Right lung (tissue), 5 donors: ENCODE data around the gene SLC13A5. TPM values are rescaled to one million over a fixed set of nuclear protein-coding genes. Genes with fewer than 3 reads are reported as not detected.
"Not testable (repeated sequence)": the region's sequence is repeated elsewhere in the genome, so short reads cannot be mapped to it uniquely, and the experiment has no call there.

Experiments used
- DNase-seq, 2 donors: peaks; one replicate each; pipeline ENCODE4 v3.0.0-alpha.2; 2013
- polyA plus RNA-seq, 5 donors: library from polyadenylated mRNA; unstranded; fragments of 120-200 nt; gene quantifications; one replicate each; pipeline versions ENCODE4 v1.2.1 to v1.2.3, GENCODE V29; 2013; ENCODE audit warnings: inconsistent platforms in 1 of 5, low replicate concordance in 1 of 5; ENCODE audit not compliant: insufficient read length in 5 of 5, insufficient read depth in 1 of 5

The SLC13A5 gene
- polyA plus RNA-seq, 5 donors: 0.20 to 1.1 (median 0.41) TPM

GRCh38 chr17:6666077-6666521 is 47.1 kb downstream of the SLC13A5 start:
- peak; percentile 59 to 74 for DNase-seq

- not testable (repeated sequence) for DNase-seq
Observed at GRCh38 chr17:6663200-6663599, 50.0 kb downstream of the SLC13A5 start.

- no peak for DNase-seq
Observed at GRCh38 chr17:6661464-6661848, 51.7 kb downstream of the SLC13A5 start.

- no peak for DNase-seq
Observed at GRCh38 chr17:6660805-6661463, 52.2 kb downstream of the SLC13A5 start.

GRCh38 chr17:6660101-6660500 is 53.1 kb downstream of the SLC13A5 start:
- no peak for DNase-seq

- not testable (repeated sequence) for DNase-seq
Observed at GRCh38 chr17:6658411-6658810, 54.8 kb downstream of the SLC13A5 start.

GRCh38 chr17:6657633-6658287 is 55.4 kb downstream of the SLC13A5 start:
- DNase-seq: no peak

- not testable (repeated sequence) for DNase-seq
Observed at GRCh38 chr17:6656797-6657632, 56.2 kb downstream of the SLC13A5 start.

- not testable (repeated sequence) for DNase-seq
Observed at GRCh38 chr17:6655732-6656361, 57.3 kb downstream of the SLC13A5 start.

GRCh38 chr17:6654841-6655731 is 58.1 kb downstream of the SLC13A5 start:
- no peak for DNase-seq

GRCh38 chr17:6651919-6652452 is 61.2 kb downstream of the SLC13A5 start:
- DNase-seq: peak; percentile 49 to 60

- peak; percentile 89 to 90 for DNase-seq
Observed at GRCh38 chr17:6651354-6651918, 61.7 kb downstream of the SLC13A5 start, which contains the start of the genes C17orf100 and MED31. TSS of gene C17orf100 (plus strand) at chr17:6651762. CDS start at chr17:6651914, 152 bp downstream. TSS of gene MED31 (minus strand) at chr17:6651605. CDS start at chr17:6651528, 77 bp downstream.

GRCh38 chr17:6648181-6648580 is 65.0 kb downstream of the SLC13A5 start:
- no peak for DNase-seq

- no peak for DNase-seq
Observed at GRCh38 chr17:6643451-6644125, 69.6 kb downstream of the SLC13A5 start.

- DNase-seq: no peak
Observed at GRCh38 chr17:6642592-6642991, 70.6 kb downstream of the SLC13A5 start.

GRCh38 chr17:6641247-6641863 is 71.8 kb downstream of the SLC13A5 start:
- peak in 1 of 2 donors; percentile 52 for DNase-seq

- DNase-seq: peak; percentile 92 to 93
Observed at GRCh38 chr17:6640536-6641246, 72.5 kb downstream of the SLC13A5 start, which contains the start of the genes KIAA0753 and TXNDC17. TSS of gene KIAA0753 (minus strand) at chr17:6640711. CDS start at chr17:6635103, 5,608 bp downstream. TSS of gene TXNDC17 (plus strand) at chr17:6641060. CDS start at chr17:6641083, 23 bp downstream.
